ENCODE data around the gene IL36G.

The IL36G gene

GRCh38 chr2:113012436-113013335 is 34.9 kb downstream of the IL36G start:
- POLR2A ChIA-PET = no interaction called here
- CTCF ChIA-PET = interaction anchor here (1.0 kb wide), 1 partner anchor 9 kb away, joined by 3 read pairs; no protein-coding TSS in a partner anchor
- no peak for TF ChIP-seq CTCF (IDR thresholded peaks at IDR 0.05; ENCODE audit: control extremely low read depth, extremely low read depth, low read depth, missing control alignments)
- no peak for DNase-seq (ENCODE audit: extremely low spot score)

DNA sequence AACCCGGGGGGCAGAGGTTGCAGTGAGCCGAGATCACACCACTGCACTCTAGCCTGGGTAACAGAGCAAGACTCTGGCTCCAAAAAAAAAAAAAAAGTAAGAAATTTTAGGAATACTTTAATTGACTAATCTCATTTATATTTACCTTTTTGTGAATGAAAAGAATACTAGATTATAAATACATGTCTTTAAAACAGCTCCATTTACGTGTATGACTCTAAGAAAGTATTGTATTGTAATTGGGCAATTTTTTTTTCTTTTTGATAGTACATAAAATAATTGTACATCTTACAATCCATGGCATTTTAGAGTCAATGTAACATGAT is 35.5 kb downstream of the IL36G start:
- TF ChIP-seq CTCF (IDR thresholded peaks at IDR 0.05; ENCODE audit: control extremely low read depth, extremely low read depth, low read depth, missing control alignments) = no peak
- POLR2A ChIA-PET = no interaction called here
- DNase-seq (ENCODE audit: extremely low spot score) = no peak
- CTCF ChIA-PET = interaction anchor here (1.0 kb wide), 1 partner anchor 9 kb away, joined by 3 read pairs; no protein-coding TSS in a partner anchor

- no peak for TF ChIP-seq CTCF (IDR thresholded peaks at IDR 0.05; ENCODE audit: control extremely low read depth, extremely low read depth, low read depth, missing control alignments)
- POLR2A ChIA-PET = no interaction called here
- DNase-seq (ENCODE audit: extremely low spot score) = no peak
- CTCF ChIA-PET = interaction anchor here (1.0 kb wide), 1 partner anchor 8 kb away, joined by 3 read pairs; no protein-coding TSS in a partner anchor
Observed at GRCh38 chr2:113014067-113014466, 36.3 kb downstream of the IL36G start.

DNA sequence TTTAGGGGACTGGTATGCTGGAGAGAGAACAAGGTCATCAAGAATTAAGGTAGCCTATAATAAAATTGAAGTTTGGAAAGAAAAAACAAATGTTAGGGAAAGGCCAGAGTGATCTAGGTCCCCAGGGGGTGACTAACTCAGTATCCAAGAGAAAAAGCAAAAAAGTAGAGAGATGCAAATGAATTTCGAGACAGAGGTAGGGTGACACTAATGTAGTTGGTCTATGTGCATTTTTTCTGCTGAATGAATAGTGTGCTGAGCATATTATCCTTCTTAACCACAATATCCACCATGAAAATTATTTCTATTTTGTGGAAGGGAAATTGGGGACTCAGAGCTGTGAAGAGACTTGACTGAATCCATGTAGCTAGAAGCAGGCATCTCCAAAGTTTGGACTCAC is 37.2 kb downstream of the IL36G start:
- POLR2A ChIA-PET = interaction anchor here (0.5 kb wide), 1 partner anchor 48 kb away, joined by 3 read pairs; no protein-coding TSS in a partner anchor
- TF ChIP-seq CTCF (IDR thresholded peaks at IDR 0.05; ENCODE audit: control extremely low read depth, extremely low read depth, low read depth, missing control alignments) = no peak
- CTCF ChIA-PET = no interaction called here
- DNase-seq (ENCODE audit: extremely low spot score) = no peak

DNA sequence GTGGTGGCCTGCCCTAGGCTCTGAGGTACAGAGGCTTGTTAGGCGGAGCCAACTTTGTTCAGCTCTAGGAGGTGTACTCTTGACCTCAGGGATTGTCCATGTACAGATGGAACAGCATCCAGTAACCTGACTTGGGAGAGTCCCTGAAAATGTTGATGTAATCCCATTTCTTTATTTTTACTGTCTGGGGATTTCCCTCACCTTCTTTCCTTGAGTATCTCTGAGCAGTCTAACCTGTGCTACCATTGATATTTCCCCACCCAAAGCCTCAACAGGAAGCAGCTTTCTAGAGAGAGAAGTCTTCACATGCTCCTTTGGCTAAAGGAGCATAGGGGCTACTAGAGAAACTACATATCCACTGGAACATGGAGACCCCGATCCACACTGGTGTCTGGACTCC is 37.8 kb downstream of the IL36G start:
- ChIA-PET CTCF (no interaction called here), POLR2A (interaction anchor here (0.5 kb wide), 1 partner anchor 49 kb away, joined by 3 read pairs; no protein-coding TSS in a partner anchor)
- DNase-seq (ENCODE audit: extremely low spot score) = no peak
- no peak for TF ChIP-seq CTCF (IDR thresholded peaks at IDR 0.05; ENCODE audit: control extremely low read depth, extremely low read depth, low read depth, missing control alignments)

DNA sequence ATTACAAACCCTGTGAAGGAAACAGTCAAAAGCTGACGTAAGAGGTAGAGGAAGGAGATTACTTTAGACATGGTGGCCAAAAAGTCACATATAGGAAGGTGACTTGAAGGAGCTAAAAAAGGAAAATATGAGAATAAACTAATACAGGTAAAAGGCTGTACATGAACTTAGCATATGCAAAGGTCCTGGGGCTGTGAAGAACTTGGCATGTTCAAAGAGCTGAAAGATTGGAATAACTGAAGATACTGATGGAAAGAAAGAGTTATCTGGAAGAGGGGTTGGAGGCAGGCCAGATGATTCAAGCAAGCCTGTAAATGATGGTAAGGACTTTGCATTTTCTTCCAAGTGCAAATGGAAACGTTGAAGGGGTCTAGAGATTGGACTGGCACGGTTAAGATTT is 40.7 kb downstream of the IL36G start:
- POLR2A ChIA-PET = no interaction called here
- DNase-seq (ENCODE audit: extremely low spot score) = no peak
- TF ChIP-seq CTCF (IDR thresholded peaks at IDR 0.05; ENCODE audit: control extremely low read depth, extremely low read depth, low read depth, missing control alignments) = no peak
- CTCF ChIA-PET = no interaction called here
